GM12865 (cell line): ENCODE measurements around the gene VSTM4.

Experiments used
- DNase-seq: peaks from one replicate; pipeline ENCODE4 v3.0.0; 2010; ENCODE audit warnings: low read depth
- H3K4me3 ChIP-seq: 2 replicates; pipeline ENCODE4 v1.5.1; 2011; ENCODE audit warnings: mild to moderate bottlenecking, low read depth, low read length, control low read depth
- CTCF ChIP-seq: IDR thresholded peaks from 2 replicates; pipeline ENCODE4 v1.5.1; 2011; ENCODE audit warnings: low read length, control low read depth, low read depth, inconsistent platforms; ENCODE audit not compliant: insufficient read depth; ENCODE audit errors: missing control alignments

VSTM4 gene

GRCh38 chr10:49153115-49153514 lies 37.8 kb upstream of the VSTM4 start:
- no peak overlapping the region for H3K4me3 ChIP-seq
- no peak for DNase-seq
- no peak for TF ChIP-seq CTCF

GRCh38 chr10:49152663-49153062 lies 37.3 kb upstream of the VSTM4 start:
- TF ChIP-seq CTCF, result no peak
- DNase-seq, result no peak
- no peak overlapping the region for H3K4me3 ChIP-seq

- TF ChIP-seq CTCF, result no peak
- no peak overlapping the region for H3K4me3 ChIP-seq
- DNase-seq, result no peak
These were observed 36.7 kb upstream of the VSTM4 start for GRCh38 chr10:49152037-49152436.

- no peak overlapping the region for H3K4me3 ChIP-seq
- no peak for TF ChIP-seq CTCF
- DNase-seq, result no peak
These were observed 36.2 kb upstream of the VSTM4 start for GRCh38 chr10:49151481-49151880.

- no peak for TF ChIP-seq CTCF
- DNase-seq, result no peak
- H3K4me3 ChIP-seq, result no peak overlapping the region
These were observed 35.7 kb upstream of the VSTM4 start for GRCh38 chr10:49151025-49151445.

- no peak for DNase-seq
- no peak for TF ChIP-seq CTCF
- H3K4me3 ChIP-seq, result no peak overlapping the region
These were observed 35.1 kb upstream of the VSTM4 start for GRCh38 chr10:49150426-49150825.

GRCh38 chr10:49149881-49150280 lies 34.6 kb upstream of the VSTM4 start:
- no peak for DNase-seq
- H3K4me3 ChIP-seq, result no peak overlapping the region
- no peak for TF ChIP-seq CTCF
